GM12892 (cell line): ENCODE data around the gene IGFBP7.

Experiments used
- DNase-seq: peaks from one replicate; pipeline ENCODE4 v3.0.0; 2011; ENCODE audit not compliant: insufficient read length
- FAIRE-seq: peaks from 2 replicates; lab custom pipeline; 2011; peaks lifted over from hg19 to GRCh38; lab: Jason Lieb, UNC
- POLR2A ChIP-seq: IDR thresholded peaks from 2 replicates; pipeline ENCODE4 v1.6.1; 2011; ENCODE audit warnings: low read depth, low read length, control low read depth
- POLR2AphosphoS5 ChIP-seq: IDR thresholded peaks from 2 replicates; pipeline ENCODE4 v1.6.1; 2011; ENCODE audit warnings: low read depth, low read length, control low read depth
- TAF1 ChIP-seq: IDR thresholded peaks from 2 replicates; pipeline ENCODE4 v1.6.1; 2011; ENCODE audit warnings: low read depth, mild to moderate bottlenecking, control low read depth, low read length, borderline replicate concordance

Gene IGFBP7

GRCh38 chr4:57043347-57044251 is 66.6 kb downstream of the IGFBP7 start:
- FAIRE-seq (no peak), DNase-seq (no peak)
- TF ChIP-seq TAF1 (no peak), POLR2A (no peak), POLR2AphosphoS5 (no peak)

- DNase-seq (no peak), FAIRE-seq (no peak)
- TF ChIP-seq POLR2A (no peak), TAF1 (no peak)
These were observed 67.4 kb downstream of the IGFBP7 start for GRCh38 chr4:57042711-57043169.

GRCh38 chr4:57041020-57041419 is 69.2 kb downstream of the IGFBP7 start:
- DNase-seq (no peak), FAIRE-seq (no peak)
- TF ChIP-seq POLR2AphosphoS5 = no peak
- no peak for TF ChIP-seq TAF1
- TF ChIP-seq POLR2A = no peak

- DNase-seq (no peak), FAIRE-seq (no peak)
These were observed 69.7 kb downstream of the IGFBP7 start for GRCh38 chr4:57040510-57040909.

DNA sequence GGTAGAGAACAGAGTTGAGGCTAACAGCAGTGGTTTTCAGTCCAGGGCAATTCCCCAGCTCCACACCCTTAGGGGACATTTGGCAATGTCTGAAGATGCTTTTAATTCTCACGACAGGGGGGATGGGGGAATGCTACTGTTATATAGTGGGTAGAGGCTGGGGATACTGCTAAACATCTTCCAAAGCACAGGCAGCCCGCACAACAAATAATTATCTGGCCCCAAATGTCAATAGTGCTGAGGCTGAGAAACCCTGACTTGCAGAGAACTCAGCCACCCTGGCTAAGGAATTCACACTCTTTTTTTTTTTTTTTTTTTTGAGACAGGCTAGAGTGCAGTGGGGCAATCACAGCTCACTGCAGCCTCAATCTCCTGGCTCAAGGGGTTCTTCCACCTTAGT is 70.8 kb downstream of the IGFBP7 start:
- DNase-seq (no peak), FAIRE-seq (no peak)
- no peak for TF ChIP-seq POLR2A
- no peak for TF ChIP-seq TAF1
- no peak for TF ChIP-seq POLR2AphosphoS5

More at GRCh38 chr4:57040510-57040909, 69.7 kb downstream of the IGFBP7 start:
- no peak for TF ChIP-seq POLR2A
- TF ChIP-seq POLR2AphosphoS5 = no peak
- no peak for TF ChIP-seq TAF1

DNA sequence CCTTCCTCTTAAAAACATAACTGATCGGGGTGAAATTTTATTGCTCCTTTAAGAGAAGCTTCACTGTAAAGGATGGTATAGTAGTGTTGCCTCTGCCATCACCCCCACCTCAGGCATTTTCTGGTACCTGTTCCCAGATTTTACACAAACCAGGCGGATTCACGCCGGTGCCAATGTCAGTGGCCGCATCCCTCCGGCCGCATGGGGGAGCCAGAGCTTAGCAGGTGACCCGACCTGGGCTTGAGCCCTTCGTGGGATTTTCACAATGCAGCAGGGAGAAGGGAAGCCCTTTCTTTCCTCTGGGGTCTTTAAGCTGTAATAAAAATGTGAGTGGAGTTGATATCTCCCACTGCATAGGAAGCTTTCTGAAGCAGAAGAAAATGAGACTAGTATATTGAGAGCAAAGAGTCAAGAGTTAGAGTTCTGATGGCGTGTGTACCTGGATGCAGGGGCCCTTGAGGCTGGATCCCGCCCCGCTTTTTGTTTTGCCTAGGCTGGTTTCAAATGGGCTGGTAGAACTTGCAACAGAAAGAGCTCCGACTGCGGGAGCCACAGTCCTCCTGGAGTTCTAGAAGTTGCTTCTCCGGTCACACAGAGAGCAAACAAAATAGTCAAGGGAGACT is 72.1 kb downstream of the IGFBP7 start:
- FAIRE-seq (peak; percentile 36), DNase-seq (peak; percentile 15)
- TF ChIP-seq POLR2AphosphoS5 (no peak), TAF1 (no peak), POLR2A (no peak)

GRCh38 chr4:57034520-57034919 is 75.7 kb downstream of the IGFBP7 start:
- no peak for FAIRE-seq
- TF ChIP-seq TAF1 (no peak), POLR2AphosphoS5 (no peak), POLR2A (no peak)
- DNase-seq = no peak

GRCh38 chr4:57023104-57023503 is 87.1 kb downstream of the IGFBP7 start:
- FAIRE-seq (no peak), DNase-seq (no peak)
- no peak for TF ChIP-seq POLR2AphosphoS5
- TF ChIP-seq POLR2A = no peak
- TF ChIP-seq TAF1 = no peak

GRCh38 chr4:57020467-57021101 is 89.6 kb downstream of the IGFBP7 start:
- TF ChIP-seq POLR2A (no peak), TAF1 (no peak), POLR2AphosphoS5 (no peak)
- FAIRE-seq (no peak), DNase-seq (no peak)

- no peak for FAIRE-seq
- TF ChIP-seq TAF1 = no peak
- no peak for TF ChIP-seq POLR2A
- no peak for TF ChIP-seq POLR2AphosphoS5
These were observed 91.2 kb downstream of the IGFBP7 start for GRCh38 chr4:57018980-57019379.

DNA sequence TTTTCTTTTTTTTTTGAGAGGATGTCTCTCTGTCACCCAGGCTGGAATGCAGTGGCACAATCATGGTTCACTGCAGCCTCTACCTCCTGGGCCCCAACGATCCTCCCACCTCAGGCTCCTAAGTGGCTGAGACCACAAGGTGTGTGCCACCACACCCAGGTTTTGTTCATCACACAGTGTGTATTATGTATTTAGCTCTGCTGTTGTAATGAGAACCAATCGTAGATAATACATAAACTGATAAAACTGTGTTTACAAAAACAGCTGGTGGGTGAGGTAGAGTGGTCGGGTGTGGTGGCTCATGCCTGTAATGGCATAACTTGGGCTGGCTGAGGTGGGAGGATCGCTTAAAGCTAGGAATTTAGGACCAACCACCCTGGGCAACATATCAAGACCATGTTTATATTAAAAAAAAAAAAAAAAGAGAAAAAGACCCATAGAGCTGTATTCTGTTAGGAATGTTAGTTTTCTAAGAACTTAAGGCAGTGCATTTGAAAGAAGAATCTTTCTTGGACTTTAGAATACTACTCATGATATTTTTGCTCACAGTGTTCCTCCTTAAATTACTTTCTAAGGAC is 96.6 kb downstream of the IGFBP7 start:
- FAIRE-seq (no peak), DNase-seq (no peak)

More at GRCh38 chr4:57018980-57019379, 91.2 kb downstream of the IGFBP7 start:
- no peak for DNase-seq

More for the DNA sequence above, 96.6 kb downstream of the IGFBP7 start:
- TF ChIP-seq TAF1 (no peak), POLR2A (no peak), POLR2AphosphoS5 (no peak)
